NCI-H1436 treated with DMSO at 0.1 percent for 48 hours (cell line): ENCODE data around the gene FITM1.
A peak's percentile ranks its signal among the peaks of the same experiment; 100 is the strongest.

ENCODE experiments used
- DNase-seq: peaks from one replicate; lab custom pipeline; 2025; lab: John Stamatoyannopoulos, UW

The FITM1 gene

DNA sequence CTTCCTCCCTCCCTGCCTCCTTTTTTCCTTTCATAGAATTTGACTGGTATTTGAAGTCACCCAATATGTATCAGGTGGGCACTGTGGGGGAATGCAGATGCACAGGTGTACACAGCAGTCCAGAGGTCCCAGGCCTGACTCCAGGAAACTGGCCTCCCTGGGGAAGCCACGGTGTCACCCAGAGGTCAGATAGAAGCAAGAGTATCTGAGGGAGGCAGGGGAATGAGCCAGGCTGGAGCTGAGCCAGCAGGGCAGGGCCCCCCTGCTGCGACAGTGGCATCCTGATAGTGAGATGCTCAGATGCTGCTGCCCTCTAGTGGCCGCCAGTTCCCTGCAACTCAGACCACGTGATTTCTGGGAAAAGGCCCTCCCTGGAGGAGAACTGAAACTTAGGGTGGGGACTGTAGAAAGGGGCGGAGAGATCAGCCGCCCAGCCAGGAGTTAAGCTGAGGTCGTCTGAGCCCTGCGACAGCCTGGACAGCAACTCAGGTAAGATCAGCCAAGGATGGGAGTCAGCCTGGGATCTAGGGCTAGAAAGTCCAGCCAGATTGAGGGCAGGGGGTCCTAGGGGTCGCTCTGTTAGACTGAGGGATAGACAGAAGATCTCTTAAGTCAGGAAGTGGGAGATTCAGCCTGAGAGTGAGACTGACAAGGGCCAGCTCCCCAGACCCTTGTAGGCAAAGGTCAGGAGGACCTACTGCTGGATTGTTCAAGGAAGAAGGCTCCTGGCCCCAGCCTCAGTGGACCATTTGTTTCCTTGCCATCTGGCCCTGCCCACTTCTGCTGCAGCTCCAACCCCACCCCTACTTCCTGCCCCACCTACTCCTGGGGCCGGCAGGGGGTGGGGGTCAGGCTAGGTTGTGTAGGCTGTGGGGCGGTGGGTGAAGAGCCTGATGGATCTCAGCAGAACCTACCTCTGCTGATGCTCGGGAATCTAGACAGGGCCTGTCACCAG, 30.7 kb downstream of the FITM1 start, which contains the start of gene IRF9:
TSS of gene IRF9 (plus strand) at position 416 of the 955 bp plus-strand sequence. CDS start 880 bp downstream, outside the sequence.
- DNase-seq: peak; percentile 74

DNA sequence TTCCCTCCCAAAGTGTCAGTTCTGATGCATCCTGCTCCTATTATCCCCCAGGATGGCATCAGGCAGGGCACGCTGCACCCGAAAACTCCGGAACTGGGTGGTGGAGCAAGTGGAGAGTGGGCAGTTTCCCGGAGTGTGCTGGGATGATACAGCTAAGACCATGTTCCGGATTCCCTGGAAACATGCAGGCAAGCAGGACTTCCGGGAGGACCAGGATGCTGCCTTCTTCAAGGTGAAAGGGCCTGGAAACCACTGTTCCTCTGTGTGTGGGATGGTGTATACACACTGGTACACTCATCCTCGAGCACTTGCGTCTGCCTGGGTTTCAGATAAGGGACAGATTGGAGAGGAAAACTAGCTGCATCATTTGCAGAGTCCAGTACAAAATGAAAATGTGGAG, 31.6 kb downstream of the FITM1 start:
- no peak for DNase-seq

GRCh38 chr14:24164518-24164991, 34.1 kb downstream of the FITM1 start:
- DNase-seq: no peak

- DNase-seq: no peak
Observed at GRCh38 chr14:24165785-24166184, 35.3 kb downstream of the FITM1 start.

DNA sequence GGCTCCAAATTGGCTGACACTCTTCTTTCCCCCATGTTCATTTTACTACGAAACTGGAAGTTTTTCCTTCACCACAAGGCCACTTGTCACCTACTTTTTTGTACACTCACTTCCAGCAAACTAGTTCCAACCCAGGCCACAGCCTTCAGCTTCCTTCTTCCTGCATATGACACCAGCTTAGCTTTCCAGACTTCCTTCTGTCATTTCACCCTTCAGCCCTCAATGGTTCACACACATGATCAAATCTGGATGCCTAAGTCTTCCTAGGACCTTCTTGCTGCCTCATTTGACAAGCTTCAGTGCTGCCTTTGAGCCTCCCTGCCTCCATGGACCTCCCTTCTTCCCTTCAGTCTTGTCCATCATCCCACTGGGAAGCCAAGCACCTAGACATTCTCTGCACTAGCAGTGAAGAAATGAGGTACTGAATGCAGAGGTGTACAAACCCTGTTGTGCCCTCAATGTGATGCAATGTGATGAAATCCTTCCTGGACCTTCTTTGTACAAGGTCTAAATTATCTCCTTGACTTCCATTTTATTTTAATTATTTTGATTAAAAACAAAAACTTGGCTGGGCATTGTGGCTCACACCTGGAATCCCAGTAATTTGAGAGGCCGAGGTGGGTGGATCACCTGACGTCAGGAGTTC, 37.1 kb downstream of the FITM1 start:
- DNase-seq: no peak

GRCh38 chr14:24171422-24172260, 41.2 kb downstream of the FITM1 start, which contains the start of gene REC8:
TSS of gene REC8 (plus strand) at chr14:24172080. CDS start at chr14:24172553, 473 bp downstream.
- no peak for DNase-seq

DNA sequence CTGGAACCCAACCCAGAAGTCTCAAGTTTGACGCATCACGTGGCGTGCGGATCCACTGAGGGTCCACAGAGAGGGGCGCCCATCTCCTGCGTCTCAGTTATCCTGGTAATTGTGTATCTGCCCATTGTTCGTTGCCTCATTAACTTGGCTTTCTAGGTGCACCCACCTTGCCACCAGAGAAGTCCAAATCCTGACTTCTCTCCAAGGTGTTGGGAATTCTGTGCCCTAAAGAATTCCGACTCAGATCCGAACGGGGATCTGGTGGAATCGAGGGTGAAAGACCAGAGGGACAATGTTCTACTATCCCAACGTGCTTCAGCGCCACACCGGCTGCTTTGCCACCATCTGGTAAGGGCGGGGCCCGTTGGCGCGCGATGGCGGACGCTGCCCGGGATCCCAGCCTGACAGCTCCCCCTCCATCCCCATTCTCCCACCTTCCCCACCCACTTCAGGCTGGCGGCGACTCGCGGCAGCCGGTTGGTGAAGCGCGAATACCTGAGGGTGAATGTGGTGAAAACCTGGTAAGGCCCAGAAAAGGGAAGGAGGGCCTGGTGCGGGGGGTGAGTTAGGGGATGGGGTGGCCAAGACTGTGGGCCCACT, 41.9 kb downstream of the FITM1 start:
- DNase-seq: no peak

DNA sequence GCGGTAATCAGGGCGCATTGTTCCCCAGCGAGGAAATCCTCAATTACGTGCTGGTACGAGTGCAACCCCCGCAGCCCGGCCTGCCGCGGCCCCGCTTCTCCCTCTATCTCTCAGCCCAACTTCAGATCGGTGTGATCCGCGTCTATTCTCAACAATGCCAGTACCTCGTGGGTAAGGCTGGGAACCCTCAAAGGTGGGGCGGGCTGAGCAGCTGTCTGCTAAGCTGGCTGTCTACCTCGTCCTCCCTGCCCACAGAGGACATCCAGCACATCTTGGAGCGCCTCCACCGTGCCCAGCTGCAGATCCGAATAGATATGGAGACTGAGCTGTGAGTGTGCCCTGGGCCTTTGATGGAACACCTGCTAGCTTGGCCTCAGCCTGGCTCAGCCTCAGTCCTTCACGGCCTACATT, 42.4 kb downstream of the FITM1 start:
- DNase-seq: no peak

GRCh38 chr14:24176599-24176998, 46.1 kb downstream of the FITM1 start:
- DNase-seq: no peak

DNA sequence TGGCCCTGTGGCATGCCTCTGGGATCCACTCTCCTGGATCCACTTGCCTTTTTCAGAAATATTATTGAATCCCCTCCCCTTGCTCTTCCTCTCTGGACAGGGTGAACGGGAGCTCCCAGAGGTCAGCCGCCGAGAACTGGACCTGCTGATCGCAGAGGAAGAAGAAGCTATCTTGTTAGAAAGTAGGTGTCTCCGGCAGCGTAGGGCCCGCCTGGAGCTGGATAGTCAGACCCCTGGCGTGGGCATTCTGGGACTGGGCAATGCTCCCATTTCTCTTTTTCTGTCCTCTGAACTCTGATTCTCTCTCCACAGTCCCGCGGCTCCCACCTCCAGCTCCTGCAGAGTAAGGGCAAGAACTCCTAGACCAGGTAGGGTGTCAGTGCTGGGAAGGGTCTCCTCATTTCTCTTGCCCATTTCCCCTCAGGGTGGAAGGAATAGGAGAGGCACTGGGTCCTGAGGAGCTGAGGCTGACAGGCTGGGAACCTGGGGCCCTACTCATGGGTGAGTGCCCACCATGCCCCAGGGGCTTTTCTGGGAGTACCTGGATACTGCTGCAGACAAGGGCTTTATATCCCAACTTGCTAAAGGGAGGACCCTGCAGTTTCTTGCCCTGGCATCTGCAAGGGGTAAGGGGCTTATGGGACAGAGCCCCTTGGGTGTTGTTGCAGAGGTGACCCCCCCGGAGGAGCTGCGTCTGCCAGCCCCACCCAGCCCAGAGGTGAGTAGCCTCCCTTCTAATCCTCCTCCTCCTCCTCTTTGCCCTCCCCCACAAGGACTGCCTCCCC, 46.8 kb downstream of the FITM1 start:
- DNase-seq: no peak

- no peak for DNase-seq
Observed at GRCh38 chr14:24177891-24178290, 47.4 kb downstream of the FITM1 start.

DNA sequence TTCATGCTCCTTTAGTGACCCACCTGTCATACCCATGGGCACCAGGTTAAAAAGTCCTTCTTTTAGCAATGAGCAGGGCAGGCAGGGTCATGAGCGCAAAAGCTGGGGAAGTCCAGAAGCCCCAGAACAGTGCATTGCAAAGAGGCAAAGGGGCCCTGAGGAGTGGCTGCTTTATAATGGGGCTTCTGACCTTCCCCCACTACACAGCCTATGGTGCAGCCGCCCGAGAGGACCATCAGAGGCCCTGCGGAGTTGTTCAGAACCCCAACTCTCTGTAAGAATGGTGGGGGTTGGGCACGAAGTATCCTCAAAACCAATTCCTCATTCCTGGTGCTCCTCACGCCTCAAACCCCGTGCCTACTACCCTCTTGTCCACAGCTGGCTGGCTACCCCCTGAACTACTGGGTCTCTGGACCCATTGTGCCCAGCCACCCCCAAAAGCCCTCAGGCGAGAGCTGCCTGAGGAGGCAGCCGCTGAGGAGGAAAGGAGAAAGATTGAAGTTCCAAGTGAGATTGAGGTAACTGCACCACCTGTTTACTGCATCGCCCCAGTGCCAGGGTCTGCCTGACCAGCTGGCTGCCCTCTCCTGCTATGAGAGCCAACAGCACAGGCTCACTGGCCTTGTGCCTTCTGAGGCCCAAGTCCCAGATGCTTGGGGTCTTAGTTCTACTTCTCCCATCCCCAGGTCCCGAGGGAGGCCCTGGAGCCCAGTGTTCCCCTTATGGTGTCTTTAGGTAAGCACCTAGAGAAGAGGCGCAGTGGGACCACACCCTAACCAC, 48.1 kb downstream of the FITM1 start:
- DNase-seq: no peak

DNA sequence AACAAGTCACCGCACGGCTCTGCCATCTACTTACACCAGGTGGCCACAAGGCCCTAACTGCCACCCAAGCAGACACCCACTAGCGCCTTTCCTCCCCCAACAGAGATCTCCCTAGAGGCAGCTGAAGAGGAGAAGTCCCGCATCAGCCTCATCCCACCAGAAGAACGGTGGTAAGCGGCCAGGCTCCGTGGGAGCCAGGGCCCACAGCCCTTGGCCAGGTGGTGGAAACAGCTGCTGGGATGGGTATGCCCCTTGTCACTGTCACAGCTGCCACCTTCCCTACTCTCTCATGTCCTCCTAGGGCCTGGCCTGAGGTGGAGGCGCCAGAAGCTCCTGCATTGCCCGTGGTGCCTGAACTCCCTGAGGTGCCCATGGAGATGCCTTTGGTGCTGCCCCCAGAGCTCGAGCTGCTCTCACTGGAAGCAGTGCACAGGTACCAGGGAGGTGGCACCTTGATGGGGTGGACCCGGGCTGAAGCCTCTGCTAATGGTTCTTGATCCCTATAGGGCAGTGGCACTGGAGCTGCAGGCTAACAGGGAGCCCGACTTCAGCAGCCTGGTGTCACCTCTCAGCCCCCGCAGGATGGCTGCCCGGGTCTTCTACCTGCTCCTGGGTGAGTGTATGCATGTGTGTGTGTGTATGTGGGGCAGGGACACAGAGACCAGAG, 49.0 kb downstream of the FITM1 start:
- DNase-seq: no peak

GRCh38 chr14:24179961-24180796, 49.7 kb downstream of the FITM1 start:
- no peak for DNase-seq

GRCh38 chr14:24181371-24182077, 51.1 kb downstream of the FITM1 start:
- no peak for DNase-seq
